Ascending aorta (tissue), 2 donors: ENCODE results near the gene CREM. TPM values are rescaled to one million over a fixed set of nuclear protein-coding genes. Genes with fewer than 3 reads are reported as not detected.

Source experiments
- DNase-seq, 2 donors: peaks; one replicate each; pipeline ENCODE4 v3.0.0-alpha.2; 2019; ENCODE audit warnings: low spot score in 2 of 2
- H3K27ac ChIP-seq, 2 donors: fragments of 200-600 bp; sonication (generic); one replicate each; pipeline ENCODE4 v1.5.1; 2016 to 2017; ENCODE audit warnings: mild to moderate bottlenecking in 1 of 2
- H3K27me3 ChIP-seq: fragments of 200-600 bp; sonication (generic); one replicate; pipeline ENCODE4 v1.5.1; 2017
- H3K36me3 ChIP-seq, 2 donors: fragments of 200-600 bp; sonication (generic); one replicate each; pipeline ENCODE4 v1.5.1; 2016
- H3K4me1 ChIP-seq, 2 donors: fragments of 200-600 bp; sonication (generic); one replicate each; pipeline ENCODE4 v1.5.1; 2016 to 2017; ENCODE audit warnings: mild to moderate bottlenecking in 1 of 2
- H3K4me3 ChIP-seq, 2 donors: fragments of 200-600 bp; sonication (generic); one replicate each; pipeline ENCODE4 v1.5.1; 2016 to 2017; ENCODE audit warnings: mild to moderate bottlenecking in 1 of 2
- H3K9me3 ChIP-seq, 2 donors: fragments of 200-600 bp; sonication (generic); one replicate each; pipeline ENCODE4 v1.5.1; 2016
- CTCF ChIP-seq, 3 experiments: fragments of 200-600 bp in 2 of 3; fragments of 450-650 bp in 1 of 3; sonication (generic) in 2 of 3; IDR thresholded peaks; one replicate each; pipeline ENCODE4 v1.5.1; 2016 to 2019; ENCODE audit warnings: antibody characterized with exemption in 3 of 3, mild to moderate bottlenecking in 1 of 3, moderate library complexity in 1 of 3
- intact Hi-C: fragments of 100-400 bp; cut with DNase I; formaldehyde crosslinking; loops from one replicate; pipeline ENCODE4 v1.15.1; 2023
- total RNA-seq: library from RNA; depleted of rRNA; stranded (reverse); fragments of >200 nt; gene quantifications from one replicate; pipeline ENCODE4 v1.1.0, GENCODE V29; 2016

CREM gene
- total RNA-seq, 1 donor from 2014 or later = 14.9 TPM

DNA sequence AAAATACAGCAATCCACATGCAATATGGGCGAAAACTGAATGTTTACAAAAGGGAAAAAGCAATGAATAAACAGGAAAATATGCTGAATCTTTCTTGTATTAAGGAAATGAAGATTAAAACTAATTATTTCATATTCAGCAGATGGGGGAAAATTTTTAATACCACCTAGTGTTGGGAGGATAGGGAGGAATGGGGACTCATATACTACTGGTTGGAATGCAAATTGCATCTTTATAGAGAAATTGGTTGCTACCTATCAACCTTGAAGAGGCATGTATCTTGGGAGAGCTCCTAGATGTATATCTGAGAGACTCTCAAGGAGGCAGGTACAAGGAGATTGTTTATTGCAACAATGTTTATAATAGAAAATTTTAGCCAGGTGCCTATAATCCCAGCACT is 101.4 kb downstream of the CREM start:
- no peak for DNase-seq
- no peak overlapping the region for H3K4me3 ChIP-seq
- no peak for TF ChIP-seq CTCF (IDR thresholded peaks at IDR 0.05)
- intact Hi-C loops = no loop called here
- H3K27ac ChIP-seq = no peak overlapping the region
- H3K36me3 ChIP-seq = no peaks in the 10 kb centered on the region
- no peaks in the 10 kb centered on the region for H3K4me1 ChIP-seq
- no peaks in the 10 kb centered on the region for H3K9me3 ChIP-seq
- H3K27me3 ChIP-seq = no peaks in the 10 kb centered on the region

GRCh38 chr10:35231646-35232045 is 105.0 kb downstream of the CREM start:
- no peak for TF ChIP-seq CTCF (IDR thresholded peaks at IDR 0.05)
- Histone ChIP-seq H3K4me3 (no peak overlapping the region), H3K27me3 (no peaks in the 10 kb centered on the region), H3K4me1 (no peaks in the 10 kb centered on the region), H3K27ac (no peak overlapping the region), H3K9me3 (no peaks in the 10 kb centered on the region), H3K36me3 (no peaks in the 10 kb centered on the region)
- no peak for DNase-seq
- intact Hi-C loops = no loop called here

DNA sequence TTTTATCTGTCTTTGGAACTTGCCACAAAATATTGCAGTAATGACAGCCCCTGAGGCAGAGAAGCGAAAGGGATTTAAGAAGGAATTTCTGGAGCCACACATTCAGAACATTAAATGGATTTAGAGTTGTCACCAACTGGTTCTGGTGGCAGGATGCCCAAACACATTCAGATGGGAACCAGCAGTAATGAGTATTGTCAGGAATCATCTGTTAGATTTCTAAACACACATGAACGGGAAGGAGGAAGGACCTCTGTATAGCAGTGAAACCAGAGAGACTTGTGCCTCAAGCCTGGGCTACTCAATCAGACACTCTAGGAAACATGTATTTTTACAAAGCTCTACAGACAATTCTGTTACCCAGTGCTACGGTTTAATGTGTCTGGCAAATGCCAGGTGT is 105.9 kb downstream of the CREM start:
- intact Hi-C loops = no loop called here
- no peaks in the 10 kb centered on the region for H3K36me3 ChIP-seq

GRCh38 chr10:35234073-35234472 is 107.4 kb downstream of the CREM start:
- no peak for DNase-seq
- H3K9me3 ChIP-seq = no peaks in the 10 kb centered on the region

More for the DNA sequence above, 105.9 kb downstream of the CREM start:
- no peak for TF ChIP-seq CTCF (IDR thresholded peaks at IDR 0.05)
- H3K27ac ChIP-seq = no peak overlapping the region
- no peaks in the 10 kb centered on the region for H3K9me3 ChIP-seq
- DNase-seq = no peak
- H3K27me3 ChIP-seq = no peaks in the 10 kb centered on the region
- H3K4me3 ChIP-seq = no peak overlapping the region
- no peaks in the 10 kb centered on the region for H3K4me1 ChIP-seq

DNA sequence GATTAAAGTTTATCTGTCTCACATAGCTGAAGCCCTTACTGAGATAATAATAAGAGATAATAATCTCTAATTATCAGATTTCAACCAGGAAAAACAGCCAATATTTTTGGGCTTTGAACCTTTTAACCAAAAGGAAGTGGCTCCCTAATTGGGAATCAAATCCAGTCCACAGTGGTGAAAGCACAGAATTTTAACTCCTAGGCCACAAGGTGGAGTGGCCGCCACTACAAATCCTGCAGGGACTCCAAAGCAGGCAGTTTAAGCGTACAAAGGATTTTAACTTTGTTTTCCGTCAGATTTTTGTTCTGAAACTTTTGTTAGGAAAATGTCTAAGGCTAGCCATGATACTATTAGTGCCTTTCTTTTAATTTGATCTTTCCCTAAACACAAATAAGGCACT is 110.1 kb downstream of the CREM start:
- Histone ChIP-seq H3K27ac (no peak overlapping the region), H3K36me3 (no peaks in the 10 kb centered on the region), H3K4me3 (no peak overlapping the region), H3K4me1 (no peaks in the 10 kb centered on the region), H3K9me3 (no peaks in the 10 kb centered on the region), H3K27me3 (no peaks in the 10 kb centered on the region)
- intact Hi-C loops = no loop called here
- DNase-seq = no peak
- peak in 1 of 3 experiments; percentile 5 for TF ChIP-seq CTCF (IDR thresholded peaks at IDR 0.05)

More at GRCh38 chr10:35234073-35234472, 107.4 kb downstream of the CREM start:
- H3K36me3 ChIP-seq = no peaks in the 10 kb centered on the region
- H3K4me1 ChIP-seq = no peaks in the 10 kb centered on the region
- H3K4me3 ChIP-seq = no peak overlapping the region
- no peaks in the 10 kb centered on the region for H3K27me3 ChIP-seq
- H3K27ac ChIP-seq = no peak overlapping the region
- intact Hi-C loops = no loop called here
- TF ChIP-seq CTCF (IDR thresholded peaks at IDR 0.05) = no peak
